IPS-18a (cell line): ENCODE data around the gene NTRK3.
"Not testable (repeated sequence)": the region's sequence is repeated elsewhere in the genome, so short reads cannot be mapped to it uniquely, and the experiment has no call there.

Experiments used
- H3K27ac ChIP-seq: one replicate; pipeline ENCODE4 v1.5.1; 2013; ENCODE audit warnings: low read length
- H3K27me3 ChIP-seq: one replicate; pipeline ENCODE4 v1.6.1; 2013; ENCODE audit warnings: mild to moderate bottlenecking, low read length; ENCODE audit not compliant: control insufficient read depth, insufficient read depth
- H3K36me3 ChIP-seq: one replicate; pipeline ENCODE4 v1.6.1; 2013; ENCODE audit warnings: low read depth, low read length; ENCODE audit not compliant: control insufficient read depth
- H3K4me1 ChIP-seq: one replicate; pipeline ENCODE4 v1.6.1; 2013; ENCODE audit warnings: low read depth, low read length; ENCODE audit not compliant: control insufficient read depth
- H3K4me3 ChIP-seq: one replicate; pipeline ENCODE4 v1.5.1; 2013; ENCODE audit warnings: low read length
- H3K9ac ChIP-seq: one replicate; pipeline ENCODE4 v1.6.1; 2013; ENCODE audit warnings: mild to moderate bottlenecking, low read length, moderate library complexity
- H3K9me3 ChIP-seq: one replicate; pipeline ENCODE4 v1.6.1; 2013; ENCODE audit warnings: low read depth, low read length; ENCODE audit not compliant: control insufficient read depth

The NTRK3 gene

GRCh38 chr15:88083811-88084760, 172.5 kb downstream of the NTRK3 start:
- H3K9ac ChIP-seq: no peak overlapping the region
- no peaks in the 10 kb centered on the region for H3K36me3 ChIP-seq

GRCh38 chr15:88080616-88081015, 175.9 kb downstream of the NTRK3 start:
- Histone ChIP-seq H3K4me3 (no peak overlapping the region), H3K4me1 (no peaks in the 10 kb centered on the region), H3K27ac (no peak overlapping the region), H3K36me3 (no peaks in the 10 kb centered on the region), H3K9ac (no peak overlapping the region), H3K27me3 (no peaks in the 10 kb centered on the region), H3K9me3 (no peaks in the 10 kb centered on the region)

More at GRCh38 chr15:88083811-88084760, 172.5 kb downstream of the NTRK3 start:
- Histone ChIP-seq H3K27ac (no peak overlapping the region), H3K4me1 (no peaks in the 10 kb centered on the region), H3K4me3 (no peak overlapping the region), H3K27me3 (no peaks in the 10 kb centered on the region), H3K9me3 (no peaks in the 10 kb centered on the region)

DNA sequence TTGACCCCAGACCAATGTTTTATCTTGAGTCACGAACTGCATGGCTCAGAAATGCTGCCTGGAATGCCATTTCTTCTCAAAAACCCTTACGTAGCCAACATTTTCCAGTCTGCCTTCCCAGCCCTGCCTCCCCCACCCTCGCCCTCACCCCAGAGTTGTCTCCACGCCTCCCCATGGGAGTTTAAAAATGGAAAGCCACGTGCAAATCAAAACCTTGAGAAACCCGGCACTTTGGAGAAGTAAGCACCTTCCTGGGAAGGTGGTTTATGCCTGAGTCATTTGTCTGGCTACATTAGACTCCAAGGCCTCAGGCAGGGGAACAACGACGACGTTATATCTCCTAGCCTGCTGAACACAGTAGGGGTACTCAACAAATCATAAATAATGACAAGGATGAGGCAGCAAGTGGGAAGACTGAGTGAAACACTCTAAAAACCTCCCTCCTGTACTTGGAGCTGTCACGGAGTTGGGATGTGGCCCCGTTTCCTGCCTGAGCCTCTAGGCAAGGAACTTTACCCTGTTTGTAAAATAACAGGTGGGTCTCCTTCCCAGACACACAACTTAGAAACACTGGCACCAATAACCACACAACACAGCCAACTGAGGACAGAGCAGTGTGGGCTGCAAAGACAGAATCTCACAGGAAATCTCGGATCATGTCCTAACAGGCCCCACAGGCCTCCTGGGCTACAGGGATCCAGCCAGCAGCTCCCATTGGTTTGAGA, 179.1 kb downstream of the NTRK3 start:
- no peak overlapping the region for H3K4me3 ChIP-seq
- H3K36me3 ChIP-seq: no peaks in the 10 kb centered on the region
- no peak overlapping the region for H3K9ac ChIP-seq
- peaks cover 16% of the 10 kb centered on the region for H3K4me1 ChIP-seq
- H3K9me3 ChIP-seq: no peaks in the 10 kb centered on the region
- H3K27me3 ChIP-seq: no peaks in the 10 kb centered on the region
- no peak overlapping the region for H3K27ac ChIP-seq

DNA sequence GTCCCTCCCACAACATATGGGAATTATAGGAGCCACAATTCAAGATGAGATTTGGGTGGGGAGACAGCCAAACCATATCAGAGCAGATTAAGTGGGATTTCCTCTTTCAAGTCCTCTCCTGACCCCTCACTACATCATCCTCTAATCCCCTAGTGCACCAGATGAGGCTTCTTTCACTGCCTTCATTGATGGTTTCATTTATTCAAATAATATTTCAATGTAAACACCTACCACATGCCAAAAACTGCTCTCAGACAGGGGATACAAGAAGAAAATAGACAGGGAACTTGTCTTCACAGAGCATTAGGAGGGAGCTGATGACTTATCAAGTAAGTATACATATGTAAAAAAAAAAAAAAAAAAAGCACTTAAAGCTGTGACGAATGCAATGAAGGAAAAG, 180.2 kb downstream of the NTRK3 start:
- Histone ChIP-seq H3K4me3 (no peak overlapping the region), H3K27me3 (no peaks in the 10 kb centered on the region), H3K9me3 (no peaks in the 10 kb centered on the region), H3K27ac (no peak overlapping the region), H3K9ac (no peak overlapping the region), H3K36me3 (no peaks in the 10 kb centered on the region), H3K4me1 (peaks cover 17% of the 10 kb centered on the region)

DNA sequence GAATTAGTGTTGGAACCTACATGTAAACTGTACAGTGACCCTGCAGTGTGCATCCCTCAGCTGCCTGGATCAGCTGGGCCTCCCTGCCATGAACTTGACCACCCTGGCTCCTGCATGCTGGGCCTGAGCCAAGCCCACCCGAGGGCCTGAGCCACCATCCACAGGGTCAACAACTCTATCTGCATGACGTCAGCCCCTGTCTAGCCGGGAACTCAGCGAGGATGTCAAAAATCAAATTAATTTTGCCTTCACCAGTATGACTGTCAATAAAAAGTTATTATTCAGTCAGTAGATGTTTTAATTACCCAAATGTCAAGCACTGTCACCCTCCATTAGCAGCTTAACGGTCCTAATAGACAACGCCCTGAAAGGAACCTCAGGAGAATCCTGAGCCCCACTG, 181.4 kb downstream of the NTRK3 start:
- H3K9ac ChIP-seq: no peak overlapping the region
- H3K4me3 ChIP-seq: no peak overlapping the region

DNA sequence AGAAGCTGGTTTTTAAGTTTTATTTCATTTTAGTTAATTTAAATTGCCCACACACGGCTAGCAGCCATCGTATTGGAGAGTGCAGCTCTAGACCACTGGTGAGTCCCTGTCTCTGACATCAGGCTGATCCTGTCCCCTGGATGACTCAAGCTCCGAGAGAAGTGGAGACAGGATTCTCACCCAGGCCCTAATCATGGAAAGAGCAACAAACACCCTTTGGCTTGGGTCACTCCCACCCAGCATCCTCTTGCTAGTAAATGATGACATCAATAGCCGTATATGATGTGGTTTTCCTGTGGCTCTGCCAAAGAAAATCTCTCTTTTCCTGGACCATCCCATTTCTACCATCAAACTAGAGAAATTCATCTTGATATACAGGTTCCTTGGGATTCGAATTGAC, 182.2 kb downstream of the NTRK3 start:
- no peaks in the 10 kb centered on the region for H3K9me3 ChIP-seq
- no peaks in the 10 kb centered on the region for H3K36me3 ChIP-seq
- no peak overlapping the region for H3K27ac ChIP-seq
- H3K4me3 ChIP-seq: no peak overlapping the region
- no peak overlapping the region for H3K9ac ChIP-seq
- H3K27me3 ChIP-seq: no peaks in the 10 kb centered on the region
- peaks cover 17% of the 10 kb centered on the region for H3K4me1 ChIP-seq

More for the DNA sequence above, 181.4 kb downstream of the NTRK3 start:
- Histone ChIP-seq H3K4me1 (peaks cover 17% of the 10 kb centered on the region), H3K36me3 (no peaks in the 10 kb centered on the region), H3K9me3 (no peaks in the 10 kb centered on the region), H3K27me3 (no peaks in the 10 kb centered on the region), H3K27ac (no peak overlapping the region)

DNA sequence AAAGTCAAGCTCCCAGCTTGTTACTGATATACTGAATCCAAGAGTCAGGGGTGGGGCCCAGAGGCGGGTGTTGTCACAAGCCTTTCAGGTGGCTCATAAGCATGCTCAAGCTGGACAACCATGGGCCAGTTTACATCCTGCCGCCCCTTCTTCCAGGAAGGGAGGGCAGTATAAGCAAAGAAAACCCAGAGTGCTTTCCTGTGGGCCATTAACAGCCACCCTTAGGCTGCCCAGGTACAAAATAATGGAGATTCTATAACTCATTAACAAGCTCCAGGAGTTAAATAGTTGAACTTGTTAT, 183.2 kb downstream of the NTRK3 start:
- H3K9ac ChIP-seq: no peak overlapping the region
- no peaks in the 10 kb centered on the region for H3K36me3 ChIP-seq
- peaks cover 17% of the 10 kb centered on the region for H3K4me1 ChIP-seq
- H3K27ac ChIP-seq: no peak overlapping the region
- H3K27me3 ChIP-seq: no peaks in the 10 kb centered on the region
- no peaks in the 10 kb centered on the region for H3K9me3 ChIP-seq
- no peak overlapping the region for H3K4me3 ChIP-seq

DNA sequence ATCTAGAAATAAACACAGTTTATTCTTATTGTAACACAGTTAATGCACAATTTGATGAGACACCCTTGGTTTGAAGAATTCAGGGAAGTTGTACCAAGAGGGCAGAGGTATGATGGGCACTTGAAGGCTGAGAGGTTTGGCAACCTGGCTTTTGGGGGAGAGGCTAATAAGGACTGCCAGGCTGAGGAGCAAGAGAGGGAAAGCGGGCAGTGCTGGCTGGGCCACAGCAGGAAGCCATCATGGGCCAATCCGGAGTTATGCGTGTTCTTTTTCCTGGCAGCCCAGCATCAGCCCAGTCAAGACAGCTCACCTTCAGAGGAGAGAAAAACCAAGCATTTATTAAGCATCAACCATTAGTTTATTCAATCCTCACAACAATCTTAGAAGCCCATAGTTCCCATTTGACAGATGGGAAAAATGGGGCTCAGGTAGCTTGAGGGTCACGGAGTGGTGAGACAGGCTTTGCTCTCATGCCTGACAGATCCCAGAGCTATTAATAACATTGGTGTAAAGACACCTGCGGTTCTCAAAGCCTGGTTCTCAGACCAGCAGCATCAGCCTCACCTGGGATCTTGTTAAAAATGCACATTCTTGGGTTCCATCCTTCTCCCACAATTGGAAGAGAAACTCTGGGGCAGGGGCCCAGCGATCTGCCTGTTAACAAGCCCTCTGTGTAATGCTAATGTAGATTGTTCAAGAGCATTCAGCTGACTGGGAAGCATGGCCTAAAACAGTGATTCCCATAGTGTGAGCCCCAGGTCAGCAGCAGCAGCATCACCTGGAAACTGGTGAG, 183.7 kb downstream of the NTRK3 start:
- H3K9ac ChIP-seq: no peak overlapping the region
- H3K4me3 ChIP-seq: no peak overlapping the region
- no peaks in the 10 kb centered on the region for H3K9me3 ChIP-seq
- peaks cover 17% of the 10 kb centered on the region for H3K4me1 ChIP-seq
- H3K27me3 ChIP-seq: no peaks in the 10 kb centered on the region
- no peaks in the 10 kb centered on the region for H3K36me3 ChIP-seq
- no peak overlapping the region for H3K27ac ChIP-seq

- not testable (repeated sequence) for H3K4me3 ChIP-seq, H3K36me3 ChIP-seq, H3K27me3 ChIP-seq, H3K27ac ChIP-seq, H3K9ac ChIP-seq, H3K9me3 ChIP-seq
- peaks cover 17% of the 10 kb centered on the region for H3K4me1 ChIP-seq
These were observed 184.4 kb downstream of the NTRK3 start for GRCh38 chr15:88072133-88072532.

- Histone ChIP-seq H3K27ac (no peak overlapping the region), H3K36me3 (no peaks in the 10 kb centered on the region), H3K4me3 (no peak overlapping the region), H3K4me1 (peaks cover 17% of the 10 kb centered on the region), H3K27me3 (no peaks in the 10 kb centered on the region), H3K9ac (no peak overlapping the region), H3K9me3 (no peaks in the 10 kb centered on the region)
These were observed 185.4 kb downstream of the NTRK3 start for GRCh38 chr15:88071141-88071540.

DNA sequence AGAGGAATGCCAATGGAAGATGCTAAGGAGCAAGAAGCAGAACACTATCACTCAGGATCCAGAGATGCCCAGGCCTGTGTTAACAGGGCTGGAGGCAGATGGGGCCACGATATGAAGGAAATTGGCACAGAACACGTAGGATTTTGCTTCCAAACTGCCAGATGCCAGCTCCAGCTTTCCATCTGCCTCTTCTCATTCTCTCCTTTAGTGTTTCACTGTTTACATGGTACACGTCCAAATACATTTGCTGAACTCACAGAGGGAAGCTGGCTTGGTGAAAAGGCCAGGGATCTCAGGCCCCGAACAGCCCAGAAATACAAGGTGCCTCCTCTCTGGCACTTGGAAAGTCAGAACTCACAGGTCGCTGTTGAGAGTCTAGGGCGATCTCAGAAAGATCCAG, 187.0 kb downstream of the NTRK3 start:
- no peaks in the 10 kb centered on the region for H3K9me3 ChIP-seq
- no peaks in the 10 kb centered on the region for H3K36me3 ChIP-seq
- no peaks in the 10 kb centered on the region for H3K27me3 ChIP-seq
- no peak overlapping the region for H3K9ac ChIP-seq
- H3K4me1 ChIP-seq: peaks cover 17% of the 10 kb centered on the region
- no peak overlapping the region for H3K27ac ChIP-seq
- no peak overlapping the region for H3K4me3 ChIP-seq
